ENCODE measurements around the gene PER2. TPM values are rescaled to one million over a fixed set of nuclear protein-coding genes. Genes with fewer than 3 reads are reported as not detected.

Gene PER2
- polyA plus RNA-seq, 2 of the 4 experiments (the other 2 are of a cell fraction): 3.4 to 8.5 TPM

DNA sequence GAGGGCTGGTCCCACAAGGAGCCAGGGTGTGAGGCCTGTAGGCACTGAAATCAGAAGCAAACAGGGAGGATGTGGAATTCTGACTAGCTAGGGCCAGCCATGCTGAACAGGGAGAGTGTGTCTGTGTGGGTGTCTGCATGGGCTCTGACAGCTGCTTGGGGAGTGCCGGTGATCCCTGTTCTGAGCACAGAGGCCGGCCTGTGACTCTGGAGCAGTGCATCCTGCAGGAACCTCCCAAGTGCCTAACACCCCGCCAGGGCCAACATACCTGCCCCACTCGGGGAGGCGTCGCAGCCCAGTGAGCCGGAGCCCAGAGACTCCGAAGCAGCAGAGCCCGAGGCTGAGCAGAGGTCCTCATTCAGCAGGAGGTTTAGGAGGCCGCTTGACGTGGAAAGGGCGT, 37.1 kb downstream of the PER2 start:
- no peak for DNase-seq (ENCODE audit: low read depth in 1 of 2, low spot score in 1 of 2)
- CTCF ChIA-PET: interaction anchor here (1.1 to 1.7 kb wide), 2 partner anchors 8 to 12 kb away, joined by 5 to 8 read pairs; no protein-coding TSS in a partner anchor
- WGBS (ENCODE audit: missing lambda C conversion rate): 93% methylated on average over 3 of the region's 12 CpGs
- Histone ChIP-seq H3K9me3 (no peaks in the 10 kb centered on the region), H3K27ac (no peak overlapping the region), H3K4me2 (no peak overlapping the region), H3K4me1 (no peaks in the 10 kb centered on the region), H3K4me3 (no peak overlapping the region)
- FAIRE-seq: no peak
- POLR2A ChIA-PET: no interaction called here
- TF ChIP-seq, protein P1, sequence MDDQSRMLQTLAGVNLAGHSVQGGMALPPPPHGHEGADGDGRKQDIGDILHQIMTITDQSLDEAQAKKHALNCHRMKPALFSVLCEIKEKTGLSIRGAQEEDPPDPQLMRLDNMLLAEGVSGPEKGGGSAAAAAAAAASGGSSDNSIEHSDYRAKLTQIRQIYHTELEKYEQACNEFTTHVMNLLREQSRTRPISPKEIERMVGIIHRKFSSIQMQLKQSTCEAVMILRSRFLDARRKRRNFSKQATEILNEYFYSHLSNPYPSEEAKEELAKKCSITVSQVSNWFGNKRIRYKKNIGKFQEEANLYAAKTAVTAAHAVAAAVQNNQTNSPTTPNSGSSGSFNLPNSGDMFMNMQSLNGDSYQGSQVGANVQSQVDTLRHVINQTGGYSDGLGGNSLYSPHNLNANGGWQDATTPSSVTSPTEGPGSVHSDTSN (IDR thresholded peaks at IDR 0.05): no peak
- TF ChIP-seq NPAS2 (CRISPR knock-in tag; IDR thresholded peaks at IDR 0.05; ENCODE audit: borderline replicate concordance) (no peak), SMC3 (IDR thresholded peaks at IDR 0.05) (no peak), CHD4 (IDR thresholded peaks at IDR 0.05; ENCODE audit: borderline replicate concordance) (no peak), NFE2L2 (conservative IDR thresholded peaks at IDR 0.05; ENCODE audit: low read length) (no peak)
- no peak; a peak in 1 of 6 replicates for ATAC-seq

DNA sequence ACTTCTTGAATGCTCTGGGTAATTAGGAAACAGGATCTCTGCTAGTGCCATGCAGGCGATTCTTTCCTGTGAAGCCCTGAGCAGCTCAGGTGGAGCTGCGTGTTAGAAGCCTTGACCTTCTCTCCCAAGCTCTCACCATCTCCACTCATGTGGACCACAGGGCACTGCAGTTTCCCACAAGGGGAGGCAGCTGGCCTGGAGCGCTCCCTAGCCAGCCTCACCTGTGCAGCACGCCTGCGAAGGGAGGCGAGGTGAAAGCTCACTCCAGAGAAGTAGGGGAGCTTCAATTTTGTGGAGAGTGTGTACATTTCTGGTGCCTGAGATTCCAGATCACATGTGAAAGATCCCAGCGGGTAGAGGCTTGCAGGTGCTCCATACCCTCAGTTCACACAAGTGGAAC, 37.5 kb downstream of the PER2 start:
- ATAC-seq (no peak), FAIRE-seq (no peak), DNase-seq (ENCODE audit: low read depth in 1 of 2, low spot score in 1 of 2) (no peak)
- Histone ChIP-seq H3K4me1 (no peaks in the 10 kb centered on the region), H3K4me3 (no peak overlapping the region), H3K4me2 (no peak overlapping the region), H3K9me3 (no peaks in the 10 kb centered on the region), H3K27ac (no peak overlapping the region)
- 96% methylated on average over 7 of the region's 7 CpGs for WGBS (ENCODE audit: missing lambda C conversion rate)
- ChIA-PET POLR2A (no interaction called here), CTCF (interaction anchor here (1.1 to 1.7 kb wide), 2 partner anchors 8 to 13 kb away, joined by 5 to 8 read pairs; no protein-coding TSS in a partner anchor)
- TF ChIP-seq RCOR1 (IDR thresholded peaks at IDR 0.05; ENCODE audit: low read depth, low read length) (no peak), ZNF302 (CRISPR knock-in tag; IDR thresholded peaks at IDR 0.05) (no peak), POLR2A (IDR thresholded peaks at IDR 0.05; ENCODE audit: low read length) (no peak), HOXB13 (CRISPR knock-in tag; IDR thresholded peaks at IDR 0.05; ENCODE audit: low read depth) (no peak)
- TF ChIP-seq, protein P2, sequence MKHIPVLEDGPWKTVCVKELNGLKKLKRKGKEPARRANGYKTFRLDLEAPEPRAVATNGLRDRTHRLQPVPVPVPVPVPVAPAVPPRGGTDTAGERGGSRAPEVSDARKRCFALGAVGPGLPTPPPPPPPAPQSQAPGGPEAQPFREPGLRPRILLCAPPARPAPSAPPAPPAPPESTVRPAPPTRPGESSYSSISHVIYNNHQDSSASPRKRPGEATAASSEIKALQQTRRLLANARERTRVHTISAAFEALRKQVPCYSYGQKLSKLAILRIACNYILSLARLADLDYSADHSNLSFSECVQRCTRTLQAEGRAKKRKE (CRISPR knock-in tag; IDR thresholded peaks at IDR 0.05; ENCODE audit: low read depth): no peak

DNA sequence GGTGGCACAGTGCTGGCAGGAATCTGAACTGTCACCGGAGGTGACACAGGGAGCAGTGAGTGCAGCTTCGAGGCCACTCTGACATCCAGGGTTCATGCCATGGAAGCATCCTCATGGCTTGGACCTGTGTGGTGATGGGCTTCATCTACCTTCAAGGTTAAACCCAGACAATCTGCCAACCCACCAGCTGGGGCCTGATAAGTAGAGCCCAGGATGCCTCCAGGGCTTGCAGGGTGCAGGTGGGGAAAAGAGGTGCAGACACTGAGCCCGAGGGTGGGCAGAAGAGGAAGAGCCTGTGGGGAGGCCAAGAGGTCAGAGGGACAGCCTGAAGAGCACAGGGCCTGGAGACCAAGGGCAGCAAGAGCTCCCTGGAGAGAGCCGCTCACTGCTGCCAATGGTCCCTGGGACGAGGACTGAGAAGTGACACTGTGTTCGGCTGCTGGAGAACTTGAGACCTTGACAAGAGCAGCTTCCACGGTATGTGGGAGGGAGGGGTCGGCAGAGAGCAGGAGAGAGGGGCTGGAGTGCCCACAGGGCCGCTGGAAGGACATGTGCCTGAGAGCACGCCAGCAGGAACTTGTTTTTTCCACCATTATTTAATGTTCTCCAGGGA, 40.5 kb downstream of the PER2 start:
- DNase-seq (ENCODE audit: low read depth in 1 of 2, low spot score in 1 of 2) (no peak), FAIRE-seq (no peak), ATAC-seq (no peak)
- WGBS (ENCODE audit: missing lambda C conversion rate): 89% methylated on average over 10 of the region's 10 CpGs
- ChIA-PET CTCF (interaction anchor here (1.0 to 4.1 kb wide), 9 partner anchors 8 to 91 kb away, joined by 3 to 14 read pairs (median 4); partner anchors contain the start of genes ERFE and PER2), POLR2A (no interaction called here)
- no peaks in the 10 kb centered on the region for H3K4me1 ChIP-seq
- H3K4me3 ChIP-seq: no peak overlapping the region
- no peak overlapping the region for H3K27ac ChIP-seq
- TF ChIP-seq RCOR1 (IDR thresholded peaks at IDR 0.05; ENCODE audit: low read depth, low read length) (no peak), GATA3 (IDR thresholded peaks at IDR 0.05; ENCODE audit: borderline replicate concordance) (no peak), HOXB5 (CRISPR knock-in tag; IDR thresholded peaks at IDR 0.05) (no peak)
- TF ChIP-seq, protein P3, sequence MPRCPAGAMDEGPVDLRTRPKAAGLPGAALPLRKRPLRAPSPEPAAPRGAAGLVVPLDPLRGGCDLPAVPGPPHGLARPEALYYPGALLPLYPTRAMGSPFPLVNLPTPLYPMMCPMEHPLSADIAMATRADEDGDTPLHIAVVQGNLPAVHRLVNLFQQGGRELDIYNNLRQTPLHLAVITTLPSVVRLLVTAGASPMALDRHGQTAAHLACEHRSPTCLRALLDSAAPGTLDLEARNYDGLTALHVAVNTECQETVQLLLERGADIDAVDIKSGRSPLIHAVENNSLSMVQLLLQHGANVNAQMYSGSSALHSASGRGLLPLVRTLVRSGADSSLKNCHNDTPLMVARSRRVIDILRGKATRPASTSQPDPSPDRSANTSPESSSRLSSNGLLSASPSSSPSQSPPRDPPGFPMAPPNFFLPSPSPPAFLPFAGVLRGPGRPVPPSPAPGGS (IDR thresholded peaks at IDR 0.05): no peak
- H3K9me3 ChIP-seq: no peaks in the 10 kb centered on the region
- H3K4me2 ChIP-seq: no peak overlapping the region

DNA sequence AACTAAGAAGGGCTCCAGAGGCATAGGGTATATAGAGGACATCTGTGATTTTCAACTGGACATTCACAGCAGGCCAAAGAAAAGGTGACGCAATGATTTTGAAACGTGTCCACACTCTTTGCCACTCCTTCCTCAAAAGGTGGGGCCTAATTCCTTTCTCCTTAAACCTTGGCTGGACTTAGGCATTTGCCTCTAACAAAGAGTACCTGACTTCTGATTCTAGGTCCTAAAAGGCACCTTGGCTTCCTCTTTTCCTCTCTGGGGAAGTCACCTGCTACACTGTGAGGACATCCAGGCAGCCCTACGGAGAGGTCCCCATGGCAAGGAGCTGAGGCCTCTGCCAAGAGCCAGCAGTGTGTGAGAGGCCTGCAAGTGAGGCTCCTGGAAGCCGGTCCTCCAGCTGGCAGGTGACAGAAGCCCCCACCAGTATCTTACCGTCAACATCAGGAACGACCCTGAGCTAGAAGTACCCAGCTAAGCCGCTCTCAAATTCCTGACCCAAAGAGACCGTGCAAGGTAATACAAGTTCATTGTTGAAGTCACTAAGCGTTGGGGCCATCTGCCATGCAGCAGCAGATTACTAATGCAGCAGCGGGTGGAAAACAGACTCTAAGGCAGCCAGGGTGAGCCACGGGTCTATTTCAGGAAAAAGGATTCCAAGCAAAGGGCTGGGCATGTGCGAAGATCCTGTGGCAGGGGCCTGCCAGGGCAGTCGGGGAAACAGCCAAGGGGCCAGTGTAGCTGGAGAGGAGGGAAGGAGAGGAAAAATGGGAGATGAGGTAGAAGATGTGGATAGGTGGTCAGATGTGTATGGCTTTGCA, 41.2 kb downstream of the PER2 start:
- no peak overlapping the region for H3K4me3 ChIP-seq
- ATAC-seq (no peak; a peak in 1 of 6 replicates), DNase-seq (ENCODE audit: low read depth in 1 of 2, low spot score in 1 of 2) (no peak), FAIRE-seq (no peak)
- H3K4me2 ChIP-seq: no peak overlapping the region
- no peaks in the 10 kb centered on the region for H3K9me3 ChIP-seq
- no peaks in the 10 kb centered on the region for H3K4me1 ChIP-seq
- no peak overlapping the region for H3K27ac ChIP-seq
- 88% methylated on average over 11 of the region's 13 CpGs for WGBS (ENCODE audit: missing lambda C conversion rate)
- CTCF ChIA-PET: interaction anchor here (1.0 to 4.1 kb wide), 5 partner anchors 9 to 92 kb away, joined by 3 to 14 read pairs (median 4); no protein-coding TSS in a partner anchor
- TF ChIP-seq CEBPB (IDR thresholded peaks at IDR 0.05) (no peak), EHF (CRISPR knock-in tag; IDR thresholded peaks at IDR 0.05) (no peak), TFCP2L1 (CRISPR knock-in tag; IDR thresholded peaks at IDR 0.05) (no peak), ZFP36 (IDR thresholded peaks at IDR 0.05; ENCODE audit: borderline replicate concordance, partially characterized antibody) (no peak), RFX5 (IDR thresholded peaks at IDR 0.05) (no peak), FOXS1 (CRISPR knock-in tag; IDR thresholded peaks at IDR 0.05) (no peak), CBX2 (IDR thresholded peaks at IDR 0.05; ENCODE audit: borderline replicate concordance, low read depth) (no peak)
- TF ChIP-seq, protein P2 (CRISPR knock-in tag; IDR thresholded peaks at IDR 0.05; ENCODE audit: low read depth): no peak
- TF ChIP-seq, protein P4, sequence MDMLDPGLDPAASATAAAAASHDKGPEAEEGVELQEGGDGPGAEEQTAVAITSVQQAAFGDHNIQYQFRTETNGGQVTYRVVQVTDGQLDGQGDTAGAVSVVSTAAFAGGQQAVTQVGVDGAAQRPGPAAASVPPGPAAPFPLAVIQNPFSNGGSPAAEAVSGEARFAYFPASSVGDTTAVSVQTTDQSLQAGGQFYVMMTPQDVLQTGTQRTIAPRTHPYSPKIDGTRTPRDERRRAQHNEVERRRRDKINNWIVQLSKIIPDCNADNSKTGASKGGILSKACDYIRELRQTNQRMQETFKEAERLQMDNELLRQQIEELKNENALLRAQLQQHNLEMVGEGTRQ (IDR thresholded peaks at IDR 0.05): no peak
- TF ChIP-seq, protein P5, sequence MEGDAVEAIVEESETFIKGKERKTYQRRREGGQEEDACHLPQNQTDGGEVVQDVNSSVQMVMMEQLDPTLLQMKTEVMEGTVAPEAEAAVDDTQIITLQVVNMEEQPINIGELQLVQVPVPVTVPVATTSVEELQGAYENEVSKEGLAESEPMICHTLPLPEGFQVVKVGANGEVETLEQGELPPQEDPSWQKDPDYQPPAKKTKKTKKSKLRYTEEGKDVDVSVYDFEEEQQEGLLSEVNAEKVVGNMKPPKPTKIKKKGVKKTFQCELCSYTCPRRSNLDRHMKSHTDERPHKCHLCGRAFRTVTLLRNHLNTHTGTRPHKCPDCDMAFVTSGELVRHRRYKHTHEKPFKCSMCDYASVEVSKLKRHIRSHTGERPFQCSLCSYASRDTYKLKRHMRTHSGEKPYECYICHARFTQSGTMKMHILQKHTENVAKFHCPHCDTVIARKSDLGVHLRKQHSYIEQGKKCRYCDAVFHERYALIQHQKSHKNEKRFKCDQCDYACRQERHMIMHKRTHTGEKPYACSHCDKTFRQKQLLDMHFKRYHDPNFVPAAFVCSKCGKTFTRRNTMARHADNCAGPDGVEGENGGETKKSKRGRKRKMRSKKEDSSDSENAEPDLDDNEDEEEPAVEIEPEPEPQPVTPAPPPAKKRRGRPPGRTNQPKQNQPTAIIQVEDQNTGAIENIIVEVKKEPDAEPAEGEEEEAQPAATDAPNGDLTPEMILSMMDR (IDR thresholded peaks at IDR 0.05): no peak
- POLR2A ChIA-PET: no interaction called here

Data from A549 (cell line).